Measurements from ENCODE around the gene BBOX1.

Gene BBOX1

GRCh38 chr11:27081056-27081455 lies 40.4 kb downstream of the BBOX1 start:
- no peak overlapping the region for H3K4me3 ChIP-seq (ENCODE audit: insufficient read depth, low read length, poor library complexity, severe bottlenecking)
- no peak overlapping the region for H2AFZ ChIP-seq (ENCODE audit: low read depth, low read length, severe bottlenecking)
- H4K20me1 ChIP-seq (ENCODE audit: low read depth, low read length), result no peaks in the 10 kb centered on the region
- H3K27me3 ChIP-seq (ENCODE audit: low read length), result no peaks in the 10 kb centered on the region
- no peaks in the 10 kb centered on the region for H3K36me3 ChIP-seq (ENCODE audit: low read length)
- H3K4me2 ChIP-seq (ENCODE audit: low read depth, low read length, poor library complexity, severe bottlenecking), result no peak overlapping the region
- H3K9me3 ChIP-seq (ENCODE audit: insufficient read depth, low read length), result no peaks in the 10 kb centered on the region
- H3K27ac ChIP-seq (ENCODE audit: low read depth, low read length), result no peak overlapping the region
- no peaks in the 10 kb centered on the region for H3K9me2 ChIP-seq (replicated peaks; ENCODE audit: insufficient read depth, low read length)
- H3K9ac ChIP-seq (ENCODE audit: low read length), result no peak overlapping the region
- H3F3A ChIP-seq (ENCODE audit: insufficient read depth), result no peaks in the 10 kb centered on the region
- TF ChIP-seq EZH2phosphoT487 (conservative IDR thresholded peaks at IDR 0.05; ENCODE audit: low read length), result no peak
- TF ChIP-seq, protein P1, sequence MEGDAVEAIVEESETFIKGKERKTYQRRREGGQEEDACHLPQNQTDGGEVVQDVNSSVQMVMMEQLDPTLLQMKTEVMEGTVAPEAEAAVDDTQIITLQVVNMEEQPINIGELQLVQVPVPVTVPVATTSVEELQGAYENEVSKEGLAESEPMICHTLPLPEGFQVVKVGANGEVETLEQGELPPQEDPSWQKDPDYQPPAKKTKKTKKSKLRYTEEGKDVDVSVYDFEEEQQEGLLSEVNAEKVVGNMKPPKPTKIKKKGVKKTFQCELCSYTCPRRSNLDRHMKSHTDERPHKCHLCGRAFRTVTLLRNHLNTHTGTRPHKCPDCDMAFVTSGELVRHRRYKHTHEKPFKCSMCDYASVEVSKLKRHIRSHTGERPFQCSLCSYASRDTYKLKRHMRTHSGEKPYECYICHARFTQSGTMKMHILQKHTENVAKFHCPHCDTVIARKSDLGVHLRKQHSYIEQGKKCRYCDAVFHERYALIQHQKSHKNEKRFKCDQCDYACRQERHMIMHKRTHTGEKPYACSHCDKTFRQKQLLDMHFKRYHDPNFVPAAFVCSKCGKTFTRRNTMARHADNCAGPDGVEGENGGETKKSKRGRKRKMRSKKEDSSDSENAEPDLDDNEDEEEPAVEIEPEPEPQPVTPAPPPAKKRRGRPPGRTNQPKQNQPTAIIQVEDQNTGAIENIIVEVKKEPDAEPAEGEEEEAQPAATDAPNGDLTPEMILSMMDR (IDR thresholded peaks at IDR 0.05; ENCODE audit: insufficient read depth, low read length, poor library complexity, severe bottlenecking), result no peak
- H3K79me2 ChIP-seq (ENCODE audit: insufficient read depth, low read length), result no peaks in the 10 kb centered on the region

GRCh38 chr11:27083241-27083640 lies 42.6 kb downstream of the BBOX1 start:
- H3K4me3 ChIP-seq (ENCODE audit: insufficient read depth, low read length, poor library complexity, severe bottlenecking), result no peak overlapping the region
- H3K9ac ChIP-seq (ENCODE audit: low read length), result no peak overlapping the region
- no peaks in the 10 kb centered on the region for H3K9me2 ChIP-seq (replicated peaks; ENCODE audit: insufficient read depth, low read length)
- H3K27me3 ChIP-seq (ENCODE audit: low read length), result no peaks in the 10 kb centered on the region
- no peak overlapping the region for H3K27ac ChIP-seq (ENCODE audit: low read depth, low read length)
- no peak overlapping the region for H2AFZ ChIP-seq (ENCODE audit: low read depth, low read length, severe bottlenecking)
- no peaks in the 10 kb centered on the region for H3K9me3 ChIP-seq (ENCODE audit: insufficient read depth, low read length)
- no peaks in the 10 kb centered on the region for H3K79me2 ChIP-seq (ENCODE audit: insufficient read depth, low read length)
- no peaks in the 10 kb centered on the region for H3K36me3 ChIP-seq (ENCODE audit: low read length)
- no peak for TF ChIP-seq EZH2phosphoT487 (conservative IDR thresholded peaks at IDR 0.05; ENCODE audit: low read length)
- TF ChIP-seq, protein P1 (IDR thresholded peaks at IDR 0.05; ENCODE audit: insufficient read depth, low read length, poor library complexity, severe bottlenecking), result no peak
- H3F3A ChIP-seq (ENCODE audit: insufficient read depth), result no peaks in the 10 kb centered on the region
- H4K20me1 ChIP-seq (ENCODE audit: low read depth, low read length), result no peaks in the 10 kb centered on the region
- no peak overlapping the region for H3K4me2 ChIP-seq (ENCODE audit: low read depth, low read length, poor library complexity, severe bottlenecking)

GRCh38 chr11:27083782-27084181 lies 43.2 kb downstream of the BBOX1 start:
- no peak overlapping the region for H3K4me3 ChIP-seq (ENCODE audit: insufficient read depth, low read length, poor library complexity, severe bottlenecking)
- no peak overlapping the region for H3K27ac ChIP-seq (ENCODE audit: low read depth, low read length)
- H3K79me2 ChIP-seq (ENCODE audit: insufficient read depth, low read length), result no peaks in the 10 kb centered on the region
- no peaks in the 10 kb centered on the region for H3K9me2 ChIP-seq (replicated peaks; ENCODE audit: insufficient read depth, low read length)
- H3K36me3 ChIP-seq (ENCODE audit: low read length), result no peaks in the 10 kb centered on the region
- TF ChIP-seq, protein P1 (IDR thresholded peaks at IDR 0.05; ENCODE audit: insufficient read depth, low read length, poor library complexity, severe bottlenecking), result no peak
- TF ChIP-seq EZH2phosphoT487 (conservative IDR thresholded peaks at IDR 0.05; ENCODE audit: low read length), result no peak
- H3K9ac ChIP-seq (ENCODE audit: low read length), result no peak overlapping the region
- no peaks in the 10 kb centered on the region for H3F3A ChIP-seq (ENCODE audit: insufficient read depth)
- no peaks in the 10 kb centered on the region for H3K9me3 ChIP-seq (ENCODE audit: insufficient read depth, low read length)
- no peaks in the 10 kb centered on the region for H4K20me1 ChIP-seq (ENCODE audit: low read depth, low read length)
- H3K4me2 ChIP-seq (ENCODE audit: low read depth, low read length, poor library complexity, severe bottlenecking), result no peak overlapping the region
- H2AFZ ChIP-seq (ENCODE audit: low read depth, low read length, severe bottlenecking), result no peak overlapping the region
- H3K27me3 ChIP-seq (ENCODE audit: low read length), result no peaks in the 10 kb centered on the region

Data from SU-DHL-6 (cell line).